ENCODE measurements around the gene HSPBP1. TPM values are rescaled to one million over a fixed set of nuclear protein-coding genes. Genes with fewer than 3 reads are reported as not detected.

The HSPBP1 gene
- total and polyA plus RNA-seq, 4 donors = 9.4 to 31.6 (median 13.5) TPM

GRCh38 chr19:55238030-55238429, 41.9 kb downstream of the HSPBP1 start:
- 97% methylated on average over 8 of the region's 8 CpGs for WGBS
- Histone ChIP-seq H3K9me3 (ENCODE audit: control insufficient read depth in 4 of 4, low read length in 3 of 4) (no peaks in the 10 kb centered on the region), H3K4me3 (ENCODE audit: low read depth in 1 of 3, low read length in 3 of 3) (no peak overlapping the region), H3K27ac (ENCODE audit: low read depth in 1 of 2, low read length in 2 of 2) (no peak overlapping the region), H3K9ac (ENCODE audit: low read depth in 1 of 2, low read length in 2 of 2) (no peak overlapping the region), H3K27me3 (ENCODE audit: control insufficient read depth in 4 of 4, insufficient read depth in 4 of 4, low read length in 3 of 4) (no peaks in the 10 kb centered on the region), H3K4me1 (ENCODE audit: control insufficient read depth in 4 of 4, insufficient read depth in 4 of 4, low read length in 3 of 4) (no peaks in the 10 kb centered on the region), H3K36me3 (ENCODE audit: control insufficient read depth in 4 of 4, insufficient read depth in 3 of 4, low read depth in 1 of 4, low read length in 3 of 4) (peaks cover 39 to 86% (median 47%) of the 10 kb centered on the region in 4 donors)
- TF ChIP-seq EGR1 (IDR thresholded peaks at IDR 0.05; ENCODE audit: low read depth in 2 of 2) (no peak), REST (IDR thresholded peaks at IDR 0.05) (no peak), NR2F2 (IDR thresholded peaks at IDR 0.05) (no peak)
- DNase-seq (ENCODE audit: low spot score) = no peak

- 93% methylated on average over 5 of the region's 5 CpGs for WGBS
- peaks cover 3 to 22% (median 18%) of the 10 kb centered on the region in 4 donors for H3K4me1 ChIP-seq (ENCODE audit: control insufficient read depth in 4 of 4, insufficient read depth in 4 of 4, low read length in 3 of 4)
Observed at GRCh38 chr19:55232986-55233385, 46.9 kb downstream of the HSPBP1 start.

More at GRCh38 chr19:55232986-55233385, 46.9 kb downstream of the HSPBP1 start:
- no peak overlapping the region for H3K4me3 ChIP-seq (ENCODE audit: low read depth in 1 of 3, low read length in 3 of 3)
- no peaks in the 10 kb centered on the region for H3K9me3 ChIP-seq (ENCODE audit: control insufficient read depth in 4 of 4, low read length in 3 of 4)
- no peak overlapping the region for H3K27ac ChIP-seq (ENCODE audit: low read depth in 1 of 2, low read length in 2 of 2)
- H3K27me3 ChIP-seq (ENCODE audit: control insufficient read depth in 4 of 4, insufficient read depth in 4 of 4, low read length in 3 of 4) = no peaks in the 10 kb centered on the region
- no peak overlapping the region for H3K9ac ChIP-seq (ENCODE audit: low read depth in 1 of 2, low read length in 2 of 2)
- H3K36me3 ChIP-seq (ENCODE audit: control insufficient read depth in 4 of 4, insufficient read depth in 3 of 4, low read depth in 1 of 4, low read length in 3 of 4) = peaks cover 16 to 63% (median 31%) of the 10 kb centered on the region in 4 donors
- no peak for DNase-seq (ENCODE audit: low spot score)
- no peak for TF ChIP-seq JUND (IDR thresholded peaks at IDR 0.05)
- no peak for TF ChIP-seq CTCF (IDR thresholded peaks at IDR 0.05; ENCODE audit: low read depth, low read length, missing input control)
- TF ChIP-seq ATF3 (IDR thresholded peaks at IDR 0.05) = no peak
- no peak for TF ChIP-seq EGR1 (IDR thresholded peaks at IDR 0.05; ENCODE audit: low read depth in 2 of 2)
- no peak for TF ChIP-seq RXRA (IDR thresholded peaks at IDR 0.05)
- TF ChIP-seq HNF4G (IDR thresholded peaks at IDR 0.05) = no peak
- TF ChIP-seq FOXA1 (IDR thresholded peaks at IDR 0.05) = no peak
- no peak for TF ChIP-seq GABPA (IDR thresholded peaks at IDR 0.05 in 1 of 2, conservative IDR thresholded peaks at IDR 0.05 in 1 of 2)
- no peak for TF ChIP-seq REST (IDR thresholded peaks at IDR 0.05)
- no peak for TF ChIP-seq NR2F2 (IDR thresholded peaks at IDR 0.05)
- no peak for TF ChIP-seq YY1 (IDR thresholded peaks at IDR 0.05)
- no peak for TF ChIP-seq SP1 (IDR thresholded peaks at IDR 0.05)
